Measurements from ENCODE around the gene POU2AF2.
"Not testable (repeated sequence)": the region's sequence is repeated elsewhere in the genome, so short reads cannot be mapped to it uniquely, and the experiment has no call there.

Gene POU2AF2, protein sequence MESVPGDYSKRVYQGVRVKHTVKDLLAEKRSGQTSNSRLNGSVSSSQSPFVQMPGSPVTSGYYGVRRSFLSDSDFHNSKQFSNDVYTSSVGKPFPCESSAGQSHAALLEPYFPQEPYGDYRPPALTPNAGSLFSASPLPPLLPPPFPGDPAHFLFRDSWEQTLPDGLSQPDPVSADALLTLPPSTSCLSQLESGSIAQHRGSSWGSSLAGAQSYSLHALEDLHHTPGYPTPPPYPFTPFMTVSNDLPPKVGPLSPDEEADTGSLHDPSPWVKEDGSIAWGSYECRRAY

GRCh38 chr11:111245425-111245824 is at the start of gene POU2AF2:
TSS of gene POU2AF2 (plus strand) at chr11:111245725. CDS start at chr11:111245854, 129 bp downstream.
- DNase-seq: no peak

GRCh38 chr11:111200010-111200534 is 45.5 kb upstream of the POU2AF2 start:
- DNase-seq: no peak

DNA sequence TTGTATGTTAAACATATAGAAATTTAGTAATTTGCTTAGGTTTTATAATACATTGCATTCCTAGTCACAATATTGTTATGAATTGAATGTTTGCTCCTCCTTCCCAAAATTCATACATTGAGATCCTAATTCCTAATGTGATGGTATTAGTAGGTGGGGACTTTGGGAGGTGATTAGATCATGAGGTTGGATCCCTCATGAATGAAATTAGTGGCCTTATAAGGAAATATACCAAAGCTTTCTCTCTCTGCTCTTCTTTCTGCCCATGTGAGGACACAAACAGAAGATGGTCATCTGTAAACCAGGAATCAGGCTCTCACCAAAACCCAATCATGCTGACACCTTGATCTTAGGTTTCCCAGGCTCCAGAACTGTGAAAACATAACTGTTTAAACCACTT is 41.3 kb upstream of the POU2AF2 start:
- DNase-seq: no peak

- DNase-seq: no peak
Observed at GRCh38 chr11:111205632-111206385, 39.7 kb upstream of the POU2AF2 start.

- no peak for DNase-seq
Observed at GRCh38 chr11:111206472-111206871, 39.1 kb upstream of the POU2AF2 start.

GRCh38 chr11:111207213-111207612 is 38.3 kb upstream of the POU2AF2 start:
- no peak for DNase-seq

- DNase-seq: no peak
Observed at GRCh38 chr11:111209543-111210355, 35.8 kb upstream of the POU2AF2 start.

GRCh38 chr11:111213256-111213655 is 32.3 kb upstream of the POU2AF2 start:
- DNase-seq: no peak

- DNase-seq: no peak
Observed at GRCh38 chr11:111220721-111221120, 24.8 kb upstream of the POU2AF2 start.

- no peak for DNase-seq
Observed at GRCh38 chr11:111221208-111221607, 24.3 kb upstream of the POU2AF2 start.

DNA sequence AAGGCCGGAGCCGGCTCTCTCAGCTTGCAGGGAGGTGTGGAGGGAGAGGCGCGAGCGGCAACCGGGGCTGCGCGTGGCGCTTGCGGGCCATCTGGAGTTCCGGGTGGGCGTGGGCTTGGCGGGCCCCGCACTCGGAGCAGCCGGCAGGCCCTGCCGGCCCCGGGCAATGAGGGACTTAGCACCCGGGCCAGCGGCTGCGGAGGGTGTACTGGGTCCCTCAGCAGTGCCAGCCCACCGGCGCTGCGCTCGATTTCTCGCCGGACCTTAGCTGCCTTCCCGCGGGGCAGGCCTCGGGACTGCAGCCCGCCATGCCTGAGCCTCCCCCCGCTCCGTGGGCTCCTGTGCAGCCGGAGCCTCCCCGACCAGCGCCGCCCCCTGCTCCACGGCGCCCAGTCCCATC is 23.6 kb upstream of the POU2AF2 start:
- not testable (repeated sequence) for DNase-seq

GRCh38 chr11:111222821-111223455 is 22.6 kb upstream of the POU2AF2 start:
- DNase-seq: peak; percentile 27

DNA sequence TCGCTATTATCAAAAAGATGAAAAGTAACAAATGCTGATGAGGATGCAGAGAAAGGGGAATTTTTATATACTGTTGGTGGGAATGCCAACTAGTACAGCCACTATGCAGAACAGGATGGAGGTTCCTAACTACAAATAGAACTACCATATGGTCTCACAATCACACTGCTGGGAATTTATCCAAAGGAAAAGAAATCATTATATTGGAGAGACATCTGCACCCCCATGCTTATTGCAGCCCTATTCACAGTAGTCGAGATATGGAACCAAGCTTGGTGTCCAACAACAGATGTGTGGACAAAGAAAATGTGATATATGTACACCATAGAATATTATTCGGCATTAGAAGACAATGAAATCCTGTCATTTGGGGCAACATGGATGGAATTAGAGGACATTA is 19.6 kb upstream of the POU2AF2 start:
- no peak for DNase-seq

- peak; percentile 16 for DNase-seq
Observed at GRCh38 chr11:111229604-111230003, 15.9 kb upstream of the POU2AF2 start.

DNA sequence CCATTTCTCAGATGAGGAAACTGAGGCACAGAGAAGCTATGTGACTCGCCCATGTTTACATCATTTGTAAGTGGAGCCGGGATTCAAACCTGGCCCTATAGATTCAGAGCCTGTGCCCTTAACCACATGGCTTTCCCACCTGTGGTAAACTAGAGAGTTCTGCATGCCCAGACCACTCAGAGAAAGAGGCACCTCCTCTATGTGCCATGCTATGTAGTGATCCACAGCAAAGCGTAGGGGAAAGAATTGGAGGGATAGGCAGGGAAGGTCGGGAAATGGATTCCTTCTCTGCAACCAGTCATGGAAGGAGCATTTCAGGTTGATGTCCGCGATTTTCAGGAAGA is 15.4 kb upstream of the POU2AF2 start:
- no peak for DNase-seq

GRCh38 chr11:111231836-111232235 is 13.7 kb upstream of the POU2AF2 start:
- DNase-seq: no peak

DNA sequence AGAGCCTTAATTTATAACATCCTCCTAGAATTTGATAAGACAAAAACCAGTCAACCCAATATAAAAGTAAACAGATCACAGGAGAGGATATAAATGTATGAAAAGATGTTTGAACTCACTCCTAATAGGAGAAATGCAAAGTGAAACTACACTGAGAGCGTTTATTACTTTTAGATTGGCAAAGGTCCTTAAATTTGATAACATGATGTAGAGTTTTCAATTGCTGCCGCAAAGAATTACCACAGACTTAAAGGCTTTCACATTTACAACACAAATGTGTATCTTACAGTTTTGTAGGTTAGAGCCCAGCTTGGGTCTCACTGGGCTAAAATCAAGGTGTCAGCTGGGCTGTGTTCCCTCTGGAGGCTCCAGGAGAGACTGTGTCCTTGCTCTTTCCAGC is 9.1 kb upstream of the POU2AF2 start:
- no peak for DNase-seq

DNA sequence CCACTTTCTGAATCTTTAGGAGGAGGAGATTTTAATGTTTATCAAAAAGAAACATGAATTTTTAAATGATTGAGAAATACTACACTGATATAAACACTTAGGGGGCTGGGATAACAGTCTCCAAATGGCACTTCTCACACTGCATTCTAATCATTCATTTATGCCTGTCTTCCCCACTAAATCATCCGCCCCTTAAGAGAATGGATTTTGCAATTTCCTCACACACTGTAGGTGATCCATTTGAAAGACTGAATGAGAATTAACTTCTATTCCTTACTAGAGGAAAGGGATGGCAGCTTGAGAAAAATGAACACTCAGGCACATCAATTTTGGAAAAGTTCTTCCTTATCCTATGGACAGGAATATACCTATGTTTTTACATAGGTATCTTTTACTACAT is 7.6 kb upstream of the POU2AF2 start:
- no peak for DNase-seq

DNA sequence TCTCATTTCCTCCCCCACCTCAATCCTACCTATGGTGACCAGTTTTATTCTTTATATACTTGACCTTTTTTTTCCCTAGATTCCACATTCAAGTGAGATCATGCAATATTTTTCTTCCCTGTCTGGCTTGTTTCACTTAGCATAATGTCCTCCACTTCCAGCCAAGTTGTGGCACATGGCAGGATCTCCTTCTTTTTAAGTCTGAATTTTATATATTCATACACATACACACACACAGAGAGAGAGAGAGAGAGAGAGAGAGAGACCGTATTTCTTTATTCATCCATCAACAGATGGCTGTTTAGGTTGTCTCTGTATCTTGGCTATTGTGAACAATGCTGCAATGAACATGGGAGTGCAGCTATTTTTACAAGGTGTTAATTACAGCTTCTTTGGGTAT is 1.4 kb downstream of the POU2AF2 start:
- no peak for DNase-seq

GRCh38 chr11:111250936-111251335 is 5.4 kb downstream of the POU2AF2 start:
- no peak for DNase-seq

DNA sequence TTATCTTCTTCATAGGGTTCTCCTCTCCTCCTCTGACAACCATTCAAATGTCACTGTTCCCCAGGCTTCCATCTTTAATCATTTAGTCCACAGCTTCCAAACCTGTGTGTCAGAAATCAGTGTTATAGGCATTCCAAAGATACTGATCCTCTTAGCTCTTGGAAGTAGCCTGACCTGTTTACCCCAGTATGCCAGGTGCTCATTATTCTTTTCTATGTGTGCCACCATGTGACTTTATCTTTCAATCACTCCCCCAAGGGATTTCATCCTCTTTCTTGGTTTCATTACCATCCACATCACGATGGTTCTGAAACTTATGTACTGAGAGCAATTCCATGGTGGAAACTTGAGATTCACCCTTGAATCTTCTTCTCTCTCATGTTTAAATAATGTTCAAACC is 7.6 kb downstream of the POU2AF2 start:
- DNase-seq: no peak

- no peak for DNase-seq
Observed at GRCh38 chr11:111253630-111254029, 8.1 kb downstream of the POU2AF2 start.

DNA sequence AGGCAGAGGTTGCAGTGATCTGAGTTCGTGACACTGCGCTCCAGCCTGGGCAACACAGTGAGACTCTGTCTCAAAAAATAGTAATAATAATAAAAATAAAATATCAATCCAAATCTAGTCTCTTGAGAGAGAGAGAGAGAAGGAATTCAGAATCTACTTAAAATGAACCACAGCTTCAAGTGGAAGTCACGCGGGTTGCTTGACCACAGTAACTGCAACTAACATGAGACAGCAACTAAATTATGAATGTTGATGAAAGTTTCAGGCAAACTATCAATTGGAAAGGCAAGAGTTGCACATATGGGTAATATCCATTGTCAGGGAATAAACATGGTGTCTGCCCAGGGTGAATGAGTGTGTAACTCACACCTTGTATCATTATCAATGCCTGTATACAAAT is 12.5 kb downstream of the POU2AF2 start:
- no peak for DNase-seq
